HL-60/S4 treated with retinoic acid at 250 ng/mL for 4 days and 3 days (cell line): Measurements from ENCODE around the gene DHX32.
"Not testable (repeated sequence)": the region's sequence is repeated elsewhere in the genome, so short reads cannot be mapped to it uniquely, and the experiment has no call there.

ENCODE experiments used
- in situ Hi-C: fragments of 300-500 bp; cut with MboI; formaldehyde crosslinking; loops from 2 replicates; pipeline ENCODE4 v1.7.0; 2022; ENCODE audit warnings: low sequenced_read_pairs

Gene DHX32

GRCh38 chr10:125881192-125881591 is at the start of gene DHX32:
DHX32 (minus strand) TSS chr10:125881292; CDS start chr10:125880824, 468 bp downstream.
- in situ Hi-C loops = no loop called here

- in situ Hi-C loops = no loop called here
Observed at GRCh38 chr10:125929618-125930017, 48.5 kb upstream of the DHX32 start.

- in situ Hi-C loops = no loop called here
Observed at GRCh38 chr10:125928928-125929585, 48.0 kb upstream of the DHX32 start.

- in situ Hi-C loops = not testable (repeated sequence)
Observed at GRCh38 chr10:125927265-125927664, 46.2 kb upstream of the DHX32 start.

GRCh38 chr10:125926247-125926646 is 45.2 kb upstream of the DHX32 start:
- in situ Hi-C loops = no loop called here

GRCh38 chr10:125925262-125925834 is 44.3 kb upstream of the DHX32 start:
- in situ Hi-C loops = no loop called here

GRCh38 chr10:125921643-125922306 is 40.7 kb upstream of the DHX32 start:
- in situ Hi-C loops = not testable (repeated sequence)

GRCh38 chr10:125917704-125918361 is 36.7 kb upstream of the DHX32 start:
- in situ Hi-C loops = not testable (repeated sequence)

GRCh38 chr10:125916977-125917376 is 35.9 kb upstream of the DHX32 start:
- in situ Hi-C loops = no loop called here

GRCh38 chr10:125913277-125913676 is 32.2 kb upstream of the DHX32 start:
- in situ Hi-C loops = not testable (repeated sequence)

GRCh38 chr10:125911990-125912389 is 30.9 kb upstream of the DHX32 start:
- in situ Hi-C loops = no loop called here

- in situ Hi-C loops = no loop called here
Observed at GRCh38 chr10:125911145-125911544, 30.1 kb upstream of the DHX32 start.

GRCh38 chr10:125909491-125909890 is 28.4 kb upstream of the DHX32 start:
- in situ Hi-C loops = not testable (repeated sequence)

GRCh38 chr10:125908813-125909212 is 27.7 kb upstream of the DHX32 start:
- in situ Hi-C loops = not testable (repeated sequence)

- in situ Hi-C loops = not testable (repeated sequence)
Observed at GRCh38 chr10:125907598-125907997, 26.5 kb upstream of the DHX32 start.

GRCh38 chr10:125905069-125905994 is 24.2 kb upstream of the DHX32 start:
- in situ Hi-C loops = not testable (repeated sequence)

- in situ Hi-C loops = not testable (repeated sequence)
Observed at GRCh38 chr10:125903135-125903640, 22.1 kb upstream of the DHX32 start.

GRCh38 chr10:125900963-125901362 is 19.9 kb upstream of the DHX32 start:
- in situ Hi-C loops = not testable (repeated sequence)

GRCh38 chr10:125897317-125897716 is 16.2 kb upstream of the DHX32 start:
- in situ Hi-C loops = not testable (repeated sequence)
